ENCODE results near the gene ATP6V0B. TPM values are rescaled to one million over a fixed set of nuclear protein-coding genes. Genes with fewer than 3 reads are reported as not detected.

Gene ATP6V0B
- total and polyA plus RNA-seq, 9 of the 15 experiments (the other 6 are each of a cell fraction or from before 2014, with no cell fraction given): 137 to 328 (median 220) TPM

DNA sequence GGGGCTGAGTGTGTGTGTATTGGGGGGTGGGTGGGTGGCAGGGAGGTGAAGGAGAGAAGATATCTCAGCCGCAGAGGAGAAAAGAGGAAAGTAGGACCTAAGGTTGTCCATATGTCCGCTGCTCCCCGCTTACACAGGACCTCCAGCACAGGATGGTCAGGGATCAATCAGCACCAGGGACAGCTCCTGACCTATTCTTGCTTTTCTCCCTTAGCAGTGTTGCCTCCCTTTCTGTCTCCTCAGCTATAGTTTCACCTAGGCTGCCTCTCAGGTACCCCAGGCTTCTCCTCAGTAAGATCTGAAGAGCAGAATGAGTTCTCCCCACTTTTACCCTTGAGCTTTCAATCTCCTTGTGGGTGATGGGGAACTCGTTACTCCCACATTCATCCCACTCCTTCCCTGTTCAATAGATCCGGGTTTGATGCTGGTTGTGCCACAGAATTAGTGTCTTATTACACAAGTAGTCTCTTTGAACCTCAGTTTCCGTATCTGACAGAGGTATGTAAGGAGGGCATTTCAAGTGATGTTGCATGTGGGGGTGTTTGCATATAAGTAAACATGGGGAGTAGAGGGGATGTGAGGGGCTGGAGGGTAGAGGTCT lies 6.3 kb upstream of the ATP6V0B start (continued):
- TF ChIP-seq CCAR2 (IDR thresholded peaks at IDR 0.05; ENCODE audit: low read depth, low read length): no peak
- TF ChIP-seq, protein P1, sequence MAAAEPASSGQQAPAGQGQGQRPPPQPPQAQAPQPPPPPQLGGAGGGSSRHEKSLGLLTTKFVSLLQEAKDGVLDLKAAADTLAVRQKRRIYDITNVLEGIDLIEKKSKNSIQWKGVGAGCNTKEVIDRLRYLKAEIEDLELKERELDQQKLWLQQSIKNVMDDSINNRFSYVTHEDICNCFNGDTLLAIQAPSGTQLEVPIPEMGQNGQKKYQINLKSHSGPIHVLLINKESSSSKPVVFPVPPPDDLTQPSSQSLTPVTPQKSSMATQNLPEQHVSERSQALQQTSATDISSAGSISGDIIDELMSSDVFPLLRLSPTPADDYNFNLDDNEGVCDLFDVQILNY (CRISPR knock-in tag; IDR thresholded peaks at IDR 0.05): no peak
- peak; percentile 73 for TF ChIP-seq ZNF766 (CRISPR knock-in tag; conservative IDR thresholded peaks at IDR 0.05)
- TF ChIP-seq PRMT5 (CRISPR knock-in tag; IDR thresholded peaks at IDR 0.05): peak; percentile 94; the same call in 1 of the 2 replicates
- no peak for TF ChIP-seq FOXK1 (CRISPR knock-in tag; IDR thresholded peaks at IDR 0.05; ENCODE audit: borderline replicate concordance)
- no peak for TF ChIP-seq POLR3A (IDR thresholded peaks at IDR 0.05; ENCODE audit: borderline replicate concordance, extremely low read depth, insufficient read depth, insufficient read length)
- no peak for TF ChIP-seq PCBP2 (IDR thresholded peaks at IDR 0.05; ENCODE audit: low read depth, low read length, poor library complexity, severe bottlenecking)
- TF ChIP-seq, protein P2, sequence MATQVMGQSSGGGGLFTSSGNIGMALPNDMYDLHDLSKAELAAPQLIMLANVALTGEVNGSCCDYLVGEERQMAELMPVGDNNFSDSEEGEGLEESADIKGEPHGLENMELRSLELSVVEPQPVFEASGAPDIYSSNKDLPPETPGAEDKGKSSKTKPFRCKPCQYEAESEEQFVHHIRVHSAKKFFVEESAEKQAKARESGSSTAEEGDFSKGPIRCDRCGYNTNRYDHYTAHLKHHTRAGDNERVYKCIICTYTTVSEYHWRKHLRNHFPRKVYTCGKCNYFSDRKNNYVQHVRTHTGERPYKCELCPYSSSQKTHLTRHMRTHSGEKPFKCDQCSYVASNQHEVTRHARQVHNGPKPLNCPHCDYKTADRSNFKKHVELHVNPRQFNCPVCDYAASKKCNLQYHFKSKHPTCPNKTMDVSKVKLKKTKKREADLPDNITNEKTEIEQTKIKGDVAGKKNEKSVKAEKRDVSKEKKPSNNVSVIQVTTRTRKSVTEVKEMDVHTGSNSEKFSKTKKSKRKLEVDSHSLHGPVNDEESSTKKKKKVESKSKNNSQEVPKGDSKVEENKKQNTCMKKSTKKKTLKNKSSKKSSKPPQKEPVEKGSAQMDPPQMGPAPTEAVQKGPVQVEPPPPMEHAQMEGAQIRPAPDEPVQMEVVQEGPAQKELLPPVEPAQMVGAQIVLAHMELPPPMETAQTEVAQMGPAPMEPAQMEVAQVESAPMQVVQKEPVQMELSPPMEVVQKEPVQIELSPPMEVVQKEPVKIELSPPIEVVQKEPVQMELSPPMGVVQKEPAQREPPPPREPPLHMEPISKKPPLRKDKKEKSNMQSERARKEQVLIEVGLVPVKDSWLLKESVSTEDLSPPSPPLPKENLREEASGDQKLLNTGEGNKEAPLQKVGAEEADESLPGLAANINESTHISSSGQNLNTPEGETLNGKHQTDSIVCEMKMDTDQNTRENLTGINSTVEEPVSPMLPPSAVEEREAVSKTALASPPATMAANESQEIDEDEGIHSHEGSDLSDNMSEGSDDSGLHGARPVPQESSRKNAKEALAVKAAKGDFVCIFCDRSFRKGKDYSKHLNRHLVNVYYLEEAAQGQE (IDR thresholded peaks at IDR 0.05; ENCODE audit: borderline replicate concordance): peak; percentile 99
- TF ChIP-seq, protein P2 (CRISPR knock-in tag; IDR thresholded peaks at IDR 0.05; ENCODE audit: low read depth): peak; percentile 96
- TF ChIP-seq HDAC1 (IDR thresholded peaks at IDR 0.05): no peak
- TF ChIP-seq, protein P3, sequence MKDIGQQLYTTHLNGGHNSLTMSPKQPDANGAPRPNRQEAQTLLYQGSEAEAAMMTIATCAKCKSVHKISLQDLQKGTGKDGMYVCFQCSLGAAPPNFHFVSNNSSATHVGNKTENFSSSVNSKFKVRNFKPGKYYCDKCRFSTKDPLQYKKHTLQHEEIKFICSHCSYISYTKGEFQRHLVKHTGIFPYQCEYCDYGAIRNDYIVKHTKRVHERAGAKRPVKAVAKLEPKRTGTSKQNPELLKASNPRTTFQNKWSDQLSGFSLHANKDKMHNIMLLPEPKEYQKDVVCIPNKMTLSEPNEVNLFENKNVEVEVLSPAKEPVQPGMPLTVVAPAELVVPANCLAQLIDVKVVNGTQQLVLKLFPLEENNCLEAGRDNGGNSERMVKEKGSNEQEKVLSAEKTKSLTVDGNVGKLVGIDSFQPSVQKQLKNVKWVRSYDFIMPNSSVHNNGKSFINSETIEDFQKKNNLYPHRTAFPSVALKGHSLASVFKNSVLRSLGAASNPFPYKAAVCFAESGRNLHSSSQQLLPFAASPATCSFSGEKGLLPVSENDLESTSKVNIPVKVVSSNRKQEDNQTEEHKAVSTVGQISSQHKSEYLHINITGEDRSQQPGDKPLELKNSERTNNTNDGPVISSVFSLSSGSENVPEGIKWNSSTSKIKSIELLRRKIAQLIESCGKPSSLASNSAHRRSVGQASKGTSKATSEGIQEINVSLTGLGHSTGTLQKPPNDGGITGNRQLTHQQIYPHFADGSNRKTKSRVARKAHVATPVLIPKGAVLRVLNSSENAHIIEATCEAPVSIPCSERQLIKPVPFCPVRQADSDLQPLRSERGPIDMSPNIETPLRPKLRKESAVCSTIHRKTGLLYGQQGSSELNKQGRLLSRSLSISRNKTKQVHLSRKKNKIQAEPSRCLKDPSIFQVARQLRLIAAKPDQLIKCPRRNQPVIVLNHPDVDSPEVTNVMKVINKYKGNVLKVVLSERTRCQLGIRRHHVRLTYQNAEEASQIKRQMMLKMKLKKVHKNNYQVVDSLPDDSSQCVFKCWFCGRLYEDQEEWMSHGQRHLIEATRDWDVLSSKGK (CRISPR knock-in tag; IDR thresholded peaks at IDR 0.05): no peak
- TF ChIP-seq, protein P4, sequence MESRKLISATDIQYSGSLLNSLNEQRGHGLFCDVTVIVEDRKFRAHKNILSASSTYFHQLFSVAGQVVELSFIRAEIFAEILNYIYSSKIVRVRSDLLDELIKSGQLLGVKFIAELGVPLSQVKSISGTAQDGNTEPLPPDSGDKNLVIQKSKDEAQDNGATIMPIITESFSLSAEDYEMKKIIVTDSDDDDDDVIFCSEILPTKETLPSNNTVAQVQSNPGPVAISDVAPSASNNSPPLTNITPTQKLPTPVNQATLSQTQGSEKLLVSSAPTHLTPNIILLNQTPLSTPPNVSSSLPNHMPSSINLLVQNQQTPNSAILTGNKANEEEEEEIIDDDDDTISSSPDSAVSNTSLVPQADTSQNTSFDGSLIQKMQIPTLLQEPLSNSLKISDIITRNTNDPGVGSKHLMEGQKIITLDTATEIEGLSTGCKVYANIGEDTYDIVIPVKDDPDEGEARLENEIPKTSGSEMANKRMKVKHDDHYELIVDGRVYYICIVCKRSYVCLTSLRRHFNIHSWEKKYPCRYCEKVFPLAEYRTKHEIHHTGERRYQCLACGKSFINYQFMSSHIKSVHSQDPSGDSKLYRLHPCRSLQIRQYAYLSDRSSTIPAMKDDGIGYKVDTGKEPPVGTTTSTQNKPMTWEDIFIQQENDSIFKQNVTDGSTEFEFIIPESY (CRISPR knock-in tag; IDR thresholded peaks at IDR 0.05): peak; percentile 84
- no peak for TF ChIP-seq ZNF444 (CRISPR knock-in tag; IDR thresholded peaks at IDR 0.05)

Data from K562 (cell line).